Colonic mucosa (tissue), 4 donors: ENCODE results near the gene C7orf57. TPM values are rescaled to one million over a fixed set of nuclear protein-coding genes. Genes with fewer than 3 reads are reported as not detected.
"Not testable (repeated sequence)": the region's sequence is repeated elsewhere in the genome, so short reads cannot be mapped to it uniquely, and the experiment has no call there.

Experiments
- DNase-seq: peaks from one replicate; pipeline ENCODE4 v3.0.0-alpha.2; 2020
- H3K27ac ChIP-seq: fragments of 200-600 bp; one replicate; pipeline ENCODE4 v1.8.0; 2021
- H3K27me3 ChIP-seq: fragments of 200-600 bp; one replicate; pipeline ENCODE4 v1.8.0; 2021
- H3K36me3 ChIP-seq: fragments of 200-600 bp; one replicate; pipeline ENCODE4 v1.8.0; 2021
- H3K4me1 ChIP-seq: fragments of 200-600 bp; one replicate; pipeline ENCODE4 v1.8.0; 2021; ENCODE audit warnings: mild to moderate bottlenecking
- H3K4me3 ChIP-seq: fragments of 200-600 bp; one replicate; pipeline ENCODE4 v1.8.0; 2021
- H3K9ac ChIP-seq, 2 donors: one replicate each; pipeline ENCODE4 v1.7.0; 2013; ENCODE audit warnings: control low read depth in 2 of 2, low read depth in 2 of 2, low read length in 2 of 2
- H3K9me3 ChIP-seq: fragments of 200-600 bp; one replicate; pipeline ENCODE4 v1.8.0; 2021
- CTCF ChIP-seq: fragments of 200-600 bp; IDR thresholded peaks from one replicate; pipeline ENCODE4 v1.8.0; 2022; ENCODE audit warnings: antibody characterized with exemption, mild to moderate bottlenecking
- intact Hi-C: fragments of 100-400 bp; cut with DNase I; formaldehyde crosslinking; loops from one replicate; pipeline ENCODE4 v1.14.1; 2022
- total RNA-seq, 2 donors: library from RNA; stranded (reverse); fragmentation: NEBNext Ultra II Directional in 1 of 2; extraction: Animal tissue kit (Norgen Biotek cat#: 25700) in 1 of 2; gene quantifications; one replicate each; pipeline ENCODE4 v1.2.1, GENCODE V29; 2021
- donor health status: healthy.
- donor health status: DM: no; HTN: no; CAD: no.
- donor health status: DM: no; HTN: no; CAD: no.

Gene C7orf57
- total RNA-seq, 2 donors from 2014 or later, result 0.24 TPM; not detected in 1

GRCh38 chr7:47991741-47992311 is 43.5 kb upstream of the C7orf57 start:
- peaks cover 4% of the 10 kb centered on the region for H3K4me1 ChIP-seq
- TF ChIP-seq CTCF, result peak; percentile 46
- DNase-seq, result peak; percentile 90
- H3K27me3 ChIP-seq, result no peaks in the 10 kb centered on the region
- H3K36me3 ChIP-seq, result no peaks in the 10 kb centered on the region
- peak overlapping the region; percentile 81 for H3K27ac ChIP-seq
- H3K4me3 ChIP-seq, result peak overlapping the region; percentile 47
- intact Hi-C loops, result loop anchor here (5.0 kb wide), 1 partner anchor 115 kb away; no protein-coding TSS in a partner anchor
- peak overlapping the region; percentile 40 to 64 for H3K9ac ChIP-seq
- H3K9me3 ChIP-seq, result no peaks in the 10 kb centered on the region

DNA sequence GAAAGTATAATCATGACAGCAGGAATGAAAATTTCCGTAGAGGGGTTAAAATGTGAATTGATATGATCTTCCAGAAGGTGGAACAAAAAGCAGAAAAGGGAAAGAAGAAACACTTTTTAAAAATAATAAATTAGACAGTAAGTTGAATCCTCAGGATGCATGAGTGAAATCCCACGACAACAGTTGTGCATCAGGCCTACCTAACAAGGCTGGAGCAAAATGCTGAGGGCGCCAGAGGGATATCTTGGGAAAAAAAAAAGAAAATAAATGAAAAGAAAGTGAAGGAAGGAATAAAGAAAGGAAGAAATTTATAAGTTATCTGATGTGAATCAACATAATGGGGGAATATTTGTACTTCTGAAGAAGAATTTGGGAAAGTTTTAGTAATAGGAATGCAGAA is 42.9 kb upstream of the C7orf57 start:
- H3K4me1 ChIP-seq, result peaks cover 4% of the 10 kb centered on the region
- no peaks in the 10 kb centered on the region for H3K36me3 ChIP-seq
- DNase-seq, result no peak
- no peaks in the 10 kb centered on the region for H3K27me3 ChIP-seq
- intact Hi-C loops, result loop anchor here (5.0 kb wide), 1 partner anchor 115 kb away; no protein-coding TSS in a partner anchor
- TF ChIP-seq CTCF, result no peak
- H3K9me3 ChIP-seq, result no peaks in the 10 kb centered on the region
- peak overlapping the region; percentile 47 for H3K4me3 ChIP-seq
- peak overlapping the region; percentile 81 for H3K27ac ChIP-seq
- no peak overlapping the region for H3K9ac ChIP-seq

GRCh38 chr7:47999413-47999812 is 35.9 kb upstream of the C7orf57 start:
- Histone ChIP-seq H3K27me3 (no peaks in the 10 kb centered on the region), H3K9ac (no peak overlapping the region), H3K27ac (no peak overlapping the region), H3K9me3 (no peaks in the 10 kb centered on the region), H3K4me3 (no peak overlapping the region), H3K36me3 (no peaks in the 10 kb centered on the region), H3K4me1 (no peaks in the 10 kb centered on the region)
- DNase-seq, result no peak
- intact Hi-C loops, result no loop called here
- no peak for TF ChIP-seq CTCF

DNA sequence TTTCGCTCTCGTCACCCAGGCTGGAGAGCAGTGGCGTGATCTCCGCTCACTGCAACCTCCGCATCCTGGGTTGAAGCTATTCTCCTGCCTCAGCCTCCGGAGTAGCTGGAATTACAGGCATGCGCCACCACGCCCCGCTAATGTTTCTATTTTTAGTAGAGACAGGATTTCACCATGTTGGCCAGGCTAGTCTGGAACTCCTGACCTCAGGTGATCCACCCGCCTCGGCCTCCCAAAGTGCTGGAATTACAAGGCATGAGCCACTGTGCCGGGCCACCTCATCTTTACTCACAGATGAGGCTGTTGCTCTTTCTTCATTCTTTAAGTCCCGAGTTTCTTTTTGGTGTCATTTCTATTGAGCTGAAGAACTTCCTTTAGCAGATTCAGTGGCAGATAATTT is 35.2 kb upstream of the C7orf57 start:
- intact Hi-C loops, H3K4me1 ChIP-seq, H3K4me3 ChIP-seq, H3K9me3 ChIP-seq, DNase-seq, H3K27me3 ChIP-seq, H3K27ac ChIP-seq, H3K9ac ChIP-seq, H3K36me3 ChIP-seq: not testable (repeated sequence)

DNA sequence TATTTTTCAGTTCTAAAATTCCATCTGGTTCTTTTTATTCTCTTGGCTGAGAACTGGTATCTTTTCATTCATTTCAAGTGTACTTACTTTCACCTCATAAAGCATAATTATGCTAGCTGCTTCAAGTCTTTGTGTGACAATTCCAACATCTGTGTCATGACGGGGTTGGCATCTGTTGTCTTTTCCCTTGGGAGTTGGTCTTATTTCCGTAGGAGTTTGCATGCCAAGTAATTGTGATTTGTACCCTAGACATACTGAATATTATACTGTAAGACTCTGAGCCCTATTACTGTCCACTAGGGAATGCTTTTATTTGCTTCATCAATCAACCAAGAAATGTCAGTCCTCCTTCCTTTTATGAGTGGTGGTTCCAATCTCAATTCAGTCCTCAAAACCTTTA is 31.3 kb upstream of the C7orf57 start:
- Histone ChIP-seq H3K27me3 (no peaks in the 10 kb centered on the region), H3K4me1 (no peaks in the 10 kb centered on the region), H3K9ac (no peak overlapping the region), H3K36me3 (no peaks in the 10 kb centered on the region), H3K27ac (no peak overlapping the region), H3K4me3 (no peak overlapping the region), H3K9me3 (no peaks in the 10 kb centered on the region)
- no peak for TF ChIP-seq CTCF
- intact Hi-C loops, result no loop called here
- DNase-seq, result no peak

DNA sequence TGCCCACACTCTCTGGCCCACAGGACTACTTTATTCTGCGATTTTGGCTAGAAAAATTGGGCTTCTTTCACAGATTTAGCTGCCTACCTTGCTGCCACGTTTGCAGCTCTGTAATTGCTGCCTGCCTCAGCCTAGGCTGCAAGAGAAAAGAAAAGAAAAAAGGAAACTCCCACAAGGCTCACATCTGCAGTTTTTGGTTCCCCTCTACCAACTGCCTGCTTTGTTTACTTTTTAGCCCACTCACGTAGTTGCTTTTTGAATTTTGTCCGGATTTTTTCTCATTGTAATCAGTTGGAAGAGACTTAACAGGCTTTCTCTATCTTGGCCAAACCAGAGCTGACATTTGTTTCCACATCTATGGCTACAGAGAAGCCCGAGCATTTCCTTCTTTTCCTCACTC is 30.7 kb upstream of the C7orf57 start:
- H3K27me3 ChIP-seq, result no peaks in the 10 kb centered on the region
- no peaks in the 10 kb centered on the region for H3K36me3 ChIP-seq
- intact Hi-C loops, result no loop called here
- no peaks in the 10 kb centered on the region for H3K9me3 ChIP-seq
- H3K4me3 ChIP-seq, result no peak overlapping the region
- no peaks in the 10 kb centered on the region for H3K4me1 ChIP-seq
- no peak for DNase-seq
- no peak for TF ChIP-seq CTCF
- H3K9ac ChIP-seq, result no peak overlapping the region
- H3K27ac ChIP-seq, result no peak overlapping the region
